GM19239 (cell line): ENCODE results near the gene SEMA5A.

Experiments
- DNase-seq: peaks from one replicate; pipeline ENCODE4 v3.0.0; 2011; ENCODE audit warnings: low spot score; ENCODE audit not compliant: insufficient read length
- FAIRE-seq: peaks from 2 replicates; lab custom pipeline; 2011; peaks lifted over from hg19 to GRCh38; lab: Jason Lieb, UNC

SEMA5A gene

GRCh38 chr5:9197881-9198260, 348.0 kb downstream of the SEMA5A start:
- FAIRE-seq (peak; percentile 52), DNase-seq (peak; percentile 6)

DNA sequence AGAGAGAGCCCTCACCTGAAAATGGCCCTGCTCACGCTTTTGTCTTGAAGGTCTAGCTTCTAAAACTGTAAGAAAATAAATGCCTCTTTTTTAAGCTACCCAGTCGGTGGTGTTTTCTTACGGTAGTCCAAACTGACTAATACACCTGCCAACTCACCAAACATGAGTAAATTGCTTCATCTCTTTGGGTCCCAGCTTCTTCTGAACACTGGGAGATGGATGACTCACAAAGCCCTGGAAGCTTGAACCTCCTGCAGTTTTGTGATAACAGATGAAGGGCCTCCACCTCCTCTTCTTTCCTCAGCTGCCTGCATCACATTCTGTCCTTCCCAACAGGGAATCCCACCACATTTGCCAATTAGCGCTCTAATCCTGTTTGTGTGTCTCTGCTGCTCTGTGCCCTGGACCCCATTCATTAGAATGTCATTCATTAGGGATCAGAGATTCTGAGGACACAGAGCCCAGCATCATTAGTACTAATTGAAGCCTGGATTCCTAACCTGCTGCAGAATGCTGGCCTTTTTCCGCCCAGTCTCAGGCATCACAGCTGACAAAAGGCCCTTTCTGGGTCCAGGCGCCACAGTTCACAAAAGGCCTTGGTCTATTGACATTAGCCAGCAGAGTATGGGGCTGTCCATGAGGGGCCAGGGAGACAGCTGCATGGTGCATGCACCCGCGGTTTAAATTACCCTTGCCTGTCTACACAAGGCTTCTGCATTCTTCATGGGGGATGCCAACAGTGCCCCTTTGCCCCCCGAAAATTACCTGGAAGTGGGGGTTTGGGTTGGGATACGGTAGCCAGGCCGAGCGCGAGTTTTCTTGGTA, 349.3 kb downstream of the SEMA5A start:
- DNase-seq (no peak), FAIRE-seq (no peak)

DNA sequence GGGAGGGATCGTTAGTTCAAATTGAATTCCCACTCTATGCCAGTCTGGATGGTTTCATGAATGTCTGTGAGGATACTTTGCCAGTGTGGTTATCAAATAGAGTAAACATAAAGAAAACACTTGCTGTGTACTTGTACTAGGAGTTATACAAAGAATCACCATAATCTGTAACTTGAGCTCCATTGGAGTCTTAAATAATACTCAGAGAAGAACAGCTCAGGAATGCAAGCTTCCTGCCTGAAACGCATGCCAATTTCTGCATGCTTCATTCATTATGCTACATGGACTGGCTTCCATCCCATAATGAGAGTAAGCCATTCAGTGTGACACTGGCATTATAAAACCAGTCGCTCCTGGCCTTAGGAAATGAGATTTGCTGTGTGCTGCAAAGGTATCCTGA, 351.4 kb downstream of the SEMA5A start:
- DNase-seq: no peak
- no peak for FAIRE-seq

DNA sequence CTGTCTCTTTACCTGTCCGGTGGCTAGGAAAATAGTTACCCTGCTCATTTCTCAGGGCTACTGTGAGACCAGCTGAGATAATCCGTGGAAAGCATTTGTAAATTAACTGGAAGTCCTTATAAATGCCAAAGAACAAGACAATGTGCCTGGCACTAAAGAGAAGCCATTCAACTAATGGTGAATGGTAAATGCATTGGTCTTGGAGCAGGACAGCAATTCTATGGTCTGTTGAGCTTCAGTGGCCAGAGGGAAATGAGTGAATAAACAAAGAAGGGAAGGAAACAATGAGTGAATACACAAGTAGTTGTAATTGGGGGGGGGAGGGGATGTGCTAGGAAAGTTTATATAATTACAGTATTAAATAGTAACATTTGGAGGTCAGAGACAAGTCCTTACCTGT, 353.6 kb downstream of the SEMA5A start:
- DNase-seq (no peak), FAIRE-seq (no peak)

- DNase-seq (no peak), FAIRE-seq (no peak)
Observed at GRCh38 chr5:9189681-9190080, 356.2 kb downstream of the SEMA5A start.

- FAIRE-seq: no peak
Observed at GRCh38 chr5:9188956-9189355, 356.9 kb downstream of the SEMA5A start.

DNA sequence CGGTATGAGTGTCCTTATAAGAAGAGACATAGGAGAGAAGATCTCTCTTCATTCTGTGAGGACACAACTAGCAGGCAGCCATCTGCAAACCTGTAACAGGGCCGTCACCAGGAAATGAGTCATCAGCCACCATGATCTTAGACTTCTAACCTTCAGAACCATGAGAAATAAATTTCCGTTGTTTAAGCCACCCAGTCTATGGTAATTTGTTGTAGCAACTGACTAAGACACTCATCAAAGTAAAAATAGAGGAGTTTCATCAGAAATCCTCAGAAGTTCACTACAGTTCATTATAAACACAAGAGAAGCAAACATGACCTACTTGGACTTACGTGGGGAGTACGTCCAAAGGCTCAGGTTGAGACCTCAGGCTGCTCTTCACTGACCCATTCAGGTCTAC, 357.7 kb downstream of the SEMA5A start:
- DNase-seq: no peak
- no peak for FAIRE-seq

More at GRCh38 chr5:9188956-9189355, 356.9 kb downstream of the SEMA5A start:
- no peak for DNase-seq

GRCh38 chr5:9187614-9188013, 358.3 kb downstream of the SEMA5A start:
- FAIRE-seq: no peak
- DNase-seq: no peak

DNA sequence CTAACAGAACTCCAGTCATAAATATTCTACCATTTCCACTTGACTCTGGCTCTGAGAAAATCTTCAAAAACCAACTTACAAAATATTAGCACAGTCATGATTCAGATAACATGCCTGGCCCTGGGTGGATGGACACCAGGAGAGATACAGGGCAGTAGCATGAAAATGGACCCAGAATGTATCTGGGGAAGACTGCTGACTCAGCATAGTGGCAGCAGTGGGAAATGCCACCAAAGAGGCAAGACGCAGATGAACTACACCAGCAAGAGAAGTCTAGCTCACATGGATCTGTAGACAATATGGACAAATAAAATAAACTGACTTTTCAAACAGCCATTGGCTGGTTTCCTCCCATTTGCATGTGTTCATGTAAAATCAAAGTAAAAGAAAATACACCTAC, 359.8 kb downstream of the SEMA5A start:
- no peak for DNase-seq
- FAIRE-seq: no peak

DNA sequence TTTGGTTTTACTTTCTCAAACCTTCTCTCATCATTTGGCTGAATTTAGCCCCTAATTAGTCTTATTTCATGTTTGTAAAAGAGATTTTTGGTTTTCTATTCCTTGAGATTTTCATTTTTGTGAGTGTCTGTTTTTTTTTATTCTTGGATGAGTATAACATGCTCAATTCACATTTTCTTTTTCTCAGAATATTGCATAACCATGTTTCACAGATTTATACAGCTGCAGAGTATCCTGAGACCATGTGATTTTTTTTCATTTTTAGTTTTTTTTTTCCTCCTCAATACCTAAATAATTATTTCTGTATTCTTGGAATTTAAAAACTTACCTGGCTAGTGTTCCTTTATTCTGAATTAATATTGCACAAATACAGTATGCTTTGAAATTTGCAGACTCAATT, 361.9 kb downstream of the SEMA5A start:
- no peak for FAIRE-seq

GRCh38 chr5:9182899-9183695, 362.8 kb downstream of the SEMA5A start:
- DNase-seq: no peak
- no peak for FAIRE-seq

More for the DNA sequence above, 361.9 kb downstream of the SEMA5A start:
- DNase-seq: no peak

- DNase-seq (no peak), FAIRE-seq (no peak)
Observed at GRCh38 chr5:9176641-9177040, 369.2 kb downstream of the SEMA5A start.

DNA sequence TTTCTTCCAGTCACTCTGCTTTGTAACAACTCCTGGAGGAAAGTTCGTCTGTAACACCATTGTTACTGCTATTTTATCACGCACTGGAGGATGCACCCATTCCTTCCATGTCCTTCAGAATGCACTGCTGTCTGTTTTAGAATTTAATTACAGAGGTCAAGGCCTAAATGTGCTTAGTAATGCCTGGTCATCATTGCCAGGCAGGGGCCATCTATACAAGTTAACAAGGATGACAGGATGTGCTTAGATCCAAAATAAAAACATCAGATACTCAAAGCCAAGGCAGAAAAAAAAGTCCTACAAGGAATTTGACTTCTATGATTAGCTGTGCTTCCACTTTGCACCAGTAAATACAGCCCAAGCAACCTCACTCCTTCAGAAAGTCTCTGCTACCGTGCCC, 371.4 kb downstream of the SEMA5A start:
- no peak for DNase-seq
- no peak for FAIRE-seq

DNA sequence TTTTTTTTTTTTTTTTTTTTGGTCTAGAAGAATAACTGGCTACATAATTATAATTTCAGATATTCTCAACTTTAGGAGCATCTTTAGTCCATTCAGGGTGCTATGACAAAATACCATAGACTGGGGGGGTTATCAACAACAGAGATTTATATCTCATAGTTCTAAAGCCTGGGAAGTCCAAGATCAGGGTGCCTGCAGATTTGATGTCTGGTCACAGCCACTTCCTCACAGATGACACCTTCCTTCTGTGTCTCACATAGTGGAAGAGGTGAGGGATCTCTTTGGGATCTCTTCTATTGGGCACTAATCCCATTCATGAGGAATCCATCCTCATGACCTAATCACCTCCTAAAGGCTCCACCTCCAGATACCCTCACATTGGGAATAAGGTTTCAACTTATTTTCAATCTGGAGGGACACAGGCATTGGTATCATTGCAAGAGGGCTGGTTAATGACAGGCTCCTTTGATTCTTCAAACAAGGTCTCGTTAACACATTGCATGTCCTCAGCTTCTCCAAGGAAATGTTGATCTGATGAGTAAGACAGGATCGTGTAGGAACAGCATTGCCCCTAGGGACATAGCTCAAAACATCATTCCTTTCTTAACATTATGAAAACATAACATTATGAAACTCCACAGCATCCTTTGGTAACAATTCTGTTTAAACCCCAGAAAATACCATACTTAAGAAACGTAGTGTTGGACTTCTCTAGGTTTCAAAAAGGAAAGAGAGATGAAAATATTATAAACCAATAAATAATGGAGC, 372.4 kb downstream of the SEMA5A start:
- FAIRE-seq (no peak), DNase-seq (no peak)

GRCh38 chr5:9170026-9170425, 375.8 kb downstream of the SEMA5A start:
- no peak for DNase-seq
- FAIRE-seq: no peak

DNA sequence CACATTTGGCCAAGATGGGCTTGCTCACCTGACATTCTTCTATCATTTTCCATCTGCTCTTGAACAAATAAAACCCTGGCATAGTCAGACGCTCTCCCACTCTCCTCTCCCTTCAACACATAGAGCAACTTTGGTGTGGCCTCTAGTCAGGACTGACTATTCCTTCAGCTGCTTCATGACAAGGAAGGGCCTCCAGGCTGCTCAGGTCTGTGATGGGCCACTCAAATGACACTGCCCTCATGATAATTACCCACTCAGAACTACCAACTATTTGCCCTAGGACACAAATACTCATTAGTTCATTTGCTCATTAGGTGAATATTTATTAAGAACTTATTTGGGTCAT, 376.3 kb downstream of the SEMA5A start:
- no peak for DNase-seq
- FAIRE-seq: no peak

DNA sequence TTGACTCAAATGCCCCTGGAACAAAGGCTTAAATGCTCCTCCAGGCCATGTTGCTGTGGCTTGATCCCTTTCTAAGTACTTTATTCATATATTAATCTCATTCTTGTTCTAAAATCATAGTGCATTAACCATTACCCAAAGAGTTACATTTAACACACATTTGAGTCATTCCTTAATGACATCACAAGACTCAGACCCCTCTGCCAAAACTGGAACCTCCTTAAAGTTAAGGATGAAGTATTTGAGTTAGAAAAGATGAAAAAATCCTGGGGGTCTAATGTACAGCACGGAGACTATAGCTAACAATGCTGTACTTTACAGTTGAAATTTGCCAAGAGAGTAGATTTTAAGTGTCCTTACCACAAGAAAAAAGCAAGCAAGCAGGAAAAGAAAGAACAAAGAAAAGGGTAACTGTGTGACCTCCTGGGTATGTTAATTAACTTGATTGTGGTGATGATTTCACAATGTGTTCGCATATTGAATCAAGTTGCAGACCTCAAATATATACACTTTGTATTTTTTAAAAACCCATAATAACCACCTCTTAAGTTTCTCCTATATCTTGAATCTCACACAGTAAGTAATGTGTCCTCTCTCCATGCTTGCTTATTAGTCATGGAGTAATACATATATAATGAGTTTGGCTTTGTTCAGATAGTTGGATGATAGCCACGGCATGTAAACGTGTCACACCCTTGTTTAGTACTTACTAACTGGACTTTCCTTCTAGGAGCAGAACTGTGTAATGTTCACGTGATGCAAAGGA, 376.9 kb downstream of the SEMA5A start:
- DNase-seq (no peak), FAIRE-seq (no peak)

- DNase-seq: no peak
- FAIRE-seq: no peak
Observed at GRCh38 chr5:9166202-9167112, 379.4 kb downstream of the SEMA5A start.

DNA sequence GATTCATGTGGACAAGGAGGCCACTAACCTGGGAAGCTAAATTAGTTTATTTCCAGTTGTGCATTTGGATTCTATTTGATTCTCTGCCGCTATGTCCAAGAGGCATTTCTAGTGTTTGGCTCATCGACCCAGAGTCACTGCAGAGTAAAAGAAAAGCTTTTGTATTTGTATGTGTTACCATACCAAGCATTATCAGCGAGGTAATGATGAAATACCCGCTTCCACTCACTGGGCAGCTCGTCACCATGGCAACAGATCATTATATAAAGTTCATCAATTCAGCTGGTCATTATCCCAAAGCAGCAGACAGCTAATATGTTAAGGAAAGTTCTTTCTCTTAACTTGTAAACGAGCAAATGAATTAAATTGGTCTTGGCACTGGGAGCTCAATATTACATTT, 380.3 kb downstream of the SEMA5A start:
- DNase-seq: no peak
- FAIRE-seq: no peak
